Pons (tissue), 1 donor: Measurements from ENCODE around the gene TMEM132C.
A peak's percentile ranks its signal among the peaks of the same experiment; 100 is the strongest.
"Not testable (repeated sequence)": the region's sequence is repeated elsewhere in the genome, so short reads cannot be mapped to it uniquely, and the experiment has no call there.

Experiments used
- DNase-seq: peaks from one replicate; pipeline ENCODE4 v3.0.0-alpha.2; 2016; ENCODE audit warnings: low spot score

The TMEM132C gene

GRCh38 chr12:128267131-128267622 is at the start of gene TMEM132C:
Gene TMEM132C, plus strand, starts transcription at chr12:128267170. Its CDS starts 233 bp downstream, at chr12:128267403.
- no peak for DNase-seq

GRCh38 chr12:128224226-128224625 is 42.7 kb upstream of the TMEM132C start:
- DNase-seq, result no peak

DNA sequence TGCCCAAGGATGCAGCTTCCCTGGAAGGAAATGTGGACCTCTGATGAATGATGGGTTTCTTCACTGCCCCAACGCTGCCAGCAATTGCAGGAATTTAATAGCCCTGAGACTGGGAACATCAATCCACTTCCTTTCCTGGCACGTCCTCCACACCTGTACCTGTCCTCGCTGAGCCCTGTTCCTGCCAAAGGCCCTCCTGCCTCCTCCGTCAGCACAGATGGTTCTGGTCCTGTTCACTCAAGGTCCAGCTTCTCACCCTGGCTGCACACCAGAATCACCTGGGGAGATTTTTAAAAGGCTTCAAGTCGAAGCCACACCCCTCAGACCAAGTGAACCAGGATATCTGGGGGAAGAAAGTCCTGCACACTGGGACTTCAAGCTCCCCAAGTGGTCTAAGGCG is 38.4 kb upstream of the TMEM132C start:
- no peak for DNase-seq

DNA sequence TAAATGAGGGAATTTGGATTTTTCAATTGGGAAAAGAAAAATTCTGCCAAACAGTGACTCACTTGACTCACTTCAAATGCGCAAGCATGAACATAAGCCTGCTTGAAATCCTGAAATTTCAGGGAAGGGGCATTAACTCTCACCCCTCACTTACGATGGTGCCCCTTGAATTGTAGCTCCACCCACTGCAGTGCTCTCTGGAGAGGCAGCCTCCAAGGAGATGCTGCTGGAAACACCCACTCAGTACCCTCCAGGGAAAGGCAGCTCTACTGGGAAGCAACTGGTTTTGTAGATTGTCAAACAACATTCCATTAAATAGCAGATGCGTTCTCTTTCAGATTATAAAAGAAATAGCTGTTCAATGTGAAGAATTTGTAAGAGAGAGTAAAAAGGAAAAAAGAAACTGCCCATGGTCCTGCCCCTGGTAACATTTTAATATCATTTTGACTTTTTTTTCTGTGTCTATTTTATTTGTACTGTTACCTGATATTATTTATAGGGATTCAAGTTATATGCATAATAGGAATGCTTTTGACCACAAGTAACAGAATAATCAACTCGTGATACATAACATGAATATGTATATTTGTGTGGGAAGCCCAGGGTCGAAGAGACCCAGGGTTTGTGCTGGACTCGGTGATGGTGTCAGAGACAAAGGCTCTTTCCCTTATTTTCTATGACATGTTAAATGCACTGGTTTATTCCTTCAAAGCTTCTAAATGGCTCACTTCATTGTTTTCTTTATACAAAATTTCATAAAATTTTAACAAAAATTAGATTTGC is 31.1 kb upstream of the TMEM132C start:
- DNase-seq, result no peak

- no peak for DNase-seq
Observed at GRCh38 chr12:128236525-128236924, 30.4 kb upstream of the TMEM132C start.

DNA sequence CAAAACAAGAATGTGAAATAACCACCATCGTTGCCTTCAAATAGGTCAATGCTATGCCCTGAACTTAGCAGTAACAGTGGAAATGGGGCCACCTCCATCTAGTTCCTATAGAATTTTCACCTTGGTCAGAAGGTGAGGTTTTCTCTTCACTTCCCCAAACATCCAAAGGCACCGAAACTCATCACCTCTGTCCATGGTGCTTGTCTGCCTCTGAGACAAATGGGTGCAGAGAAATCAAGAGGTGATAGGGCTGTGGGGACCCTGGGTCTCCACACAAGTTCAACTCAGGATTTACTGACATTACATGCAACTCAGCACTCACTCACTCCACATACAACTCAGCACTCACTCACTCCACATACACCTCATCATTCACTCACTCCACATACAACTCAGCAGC is 26.2 kb upstream of the TMEM132C start:
- DNase-seq, result no peak

DNA sequence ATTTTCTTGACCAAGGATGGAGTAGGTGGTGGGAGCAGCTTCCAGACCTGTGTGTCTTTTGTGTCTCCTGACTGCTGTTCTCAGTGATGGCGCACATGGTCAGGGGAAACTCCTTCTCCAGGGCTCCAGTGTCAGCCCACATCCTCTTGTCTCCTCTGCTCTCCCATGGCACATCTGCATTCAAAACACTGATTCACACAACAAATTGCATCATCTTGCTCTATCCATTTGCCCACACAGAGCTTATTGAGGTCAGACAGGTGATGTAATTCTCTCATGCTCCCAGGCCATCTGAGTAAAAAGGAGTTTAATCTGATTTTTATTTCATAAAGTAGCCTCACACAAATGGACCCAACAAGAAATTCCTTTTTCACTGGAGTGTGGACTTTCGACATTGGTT is 21.8 kb upstream of the TMEM132C start:
- DNase-seq, result no peak

GRCh38 chr12:128245905-128246304 is 21.1 kb upstream of the TMEM132C start:
- DNase-seq, result no peak

DNA sequence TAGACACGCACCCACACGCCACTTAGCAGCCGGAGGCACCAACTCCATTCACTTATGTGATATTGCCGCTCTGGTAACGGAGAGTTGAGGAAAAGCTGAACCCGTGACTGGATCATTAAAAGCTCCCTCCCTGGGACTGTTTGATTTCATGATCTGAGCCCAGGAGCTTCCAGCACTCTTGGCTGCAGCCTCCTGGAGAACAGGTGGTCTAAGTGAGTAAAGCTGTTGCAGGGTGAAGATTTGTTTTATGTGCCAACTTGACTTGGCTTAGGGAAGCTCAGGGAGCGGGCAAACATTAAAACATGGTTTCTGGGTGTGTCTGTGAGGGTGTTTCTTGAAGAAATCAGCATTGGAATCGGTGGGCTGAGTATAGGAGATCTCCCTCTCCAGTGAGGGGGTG is 16.9 kb upstream of the TMEM132C start:
- DNase-seq, result no peak

GRCh38 chr12:128253829-128254228 is 13.1 kb upstream of the TMEM132C start:
- DNase-seq, result not testable (repeated sequence)

- peak; percentile 71 for DNase-seq
Observed at GRCh38 chr12:128258866-128259555, 8.0 kb upstream of the TMEM132C start.

GRCh38 chr12:128259556-128260070 is 7.4 kb upstream of the TMEM132C start:
- peak; percentile 74 for DNase-seq

DNA sequence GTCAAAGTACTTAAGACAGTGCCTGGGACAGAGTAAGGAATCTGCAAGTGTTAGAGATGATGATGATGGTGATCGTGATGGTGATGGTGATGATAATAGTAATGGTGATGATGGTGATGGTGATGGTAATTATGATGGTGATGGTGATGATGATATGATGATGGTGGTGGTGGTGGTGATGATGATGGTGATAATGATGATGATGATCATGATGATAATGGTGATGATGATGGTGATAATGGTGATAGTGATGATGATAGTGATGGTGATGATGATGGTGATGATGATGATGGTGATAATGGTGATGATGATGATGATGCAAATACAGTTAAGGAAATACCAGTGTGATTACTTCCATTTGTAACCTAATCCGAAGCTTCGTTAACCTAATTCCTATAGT is 5.2 kb upstream of the TMEM132C start:
- DNase-seq, result no peak

DNA sequence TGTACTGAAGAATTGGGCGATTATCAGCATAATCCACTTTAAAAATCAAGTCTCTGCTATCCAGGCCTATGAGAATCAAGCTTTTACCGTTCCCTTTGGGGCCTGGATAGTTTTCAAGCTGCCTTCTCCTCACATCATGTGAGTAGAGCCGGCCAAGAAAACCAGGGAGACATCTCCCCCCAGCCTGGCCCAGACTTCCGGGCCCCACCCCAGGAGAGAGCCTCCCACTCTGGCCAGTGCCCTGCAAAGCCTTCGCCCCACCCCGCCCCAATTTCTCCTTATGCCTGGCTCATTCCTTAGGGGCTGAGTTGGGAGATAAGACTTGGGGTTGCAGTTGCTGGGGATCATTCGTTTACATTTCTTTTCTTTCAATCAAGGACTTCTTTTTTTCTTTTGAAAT is 1.4 kb upstream of the TMEM132C start:
- DNase-seq, result no peak

GRCh38 chr12:128266086-128266485 is 884 bp upstream of the TMEM132C start:
- no peak for DNase-seq

- no peak for DNase-seq
Observed at GRCh38 chr12:128266541-128267130, 334 bp upstream of the TMEM132C start.

DNA sequence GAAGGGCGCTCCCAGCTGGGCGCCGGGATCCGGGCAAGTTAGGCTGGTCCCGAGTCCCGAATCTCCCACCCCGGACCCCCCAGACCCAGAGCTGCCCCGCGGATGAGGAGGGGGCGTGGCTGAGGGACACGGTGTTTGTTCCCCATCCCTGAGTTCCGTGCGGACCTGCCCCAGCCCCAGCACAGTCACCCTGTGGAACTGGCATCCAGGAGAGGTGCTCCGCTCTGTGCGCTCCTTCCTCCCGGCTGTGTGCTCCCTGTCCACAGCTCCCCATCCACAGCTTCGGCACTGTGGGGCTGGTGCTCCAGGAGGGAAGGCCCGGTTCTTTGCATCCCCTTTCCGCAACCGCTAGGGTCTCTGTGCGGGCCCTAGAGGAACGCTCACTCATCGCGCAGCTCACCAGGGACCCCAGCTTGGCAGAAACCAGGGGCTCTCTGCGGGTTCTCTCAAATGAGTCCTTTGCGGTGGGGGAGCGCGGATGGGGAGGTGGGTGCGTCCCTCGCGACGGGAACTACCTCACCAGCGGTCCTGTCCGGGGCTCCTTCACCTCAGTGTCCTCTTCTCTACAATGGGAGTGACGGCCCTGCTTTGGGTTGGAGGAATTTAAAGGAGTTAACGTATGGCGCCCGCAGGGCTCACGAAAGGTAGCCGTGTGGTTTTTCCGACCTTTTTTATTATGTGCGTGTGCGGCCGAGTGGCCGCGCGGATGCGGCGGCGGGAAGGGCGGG is 845 bp downstream of the TMEM132C start:
- DNase-seq, result no peak

- DNase-seq, result no peak
Observed at GRCh38 chr12:128268379-128268995, 1.5 kb downstream of the TMEM132C start.

- no peak for DNase-seq
Observed at GRCh38 chr12:128269181-128269591, 2.2 kb downstream of the TMEM132C start.

DNA sequence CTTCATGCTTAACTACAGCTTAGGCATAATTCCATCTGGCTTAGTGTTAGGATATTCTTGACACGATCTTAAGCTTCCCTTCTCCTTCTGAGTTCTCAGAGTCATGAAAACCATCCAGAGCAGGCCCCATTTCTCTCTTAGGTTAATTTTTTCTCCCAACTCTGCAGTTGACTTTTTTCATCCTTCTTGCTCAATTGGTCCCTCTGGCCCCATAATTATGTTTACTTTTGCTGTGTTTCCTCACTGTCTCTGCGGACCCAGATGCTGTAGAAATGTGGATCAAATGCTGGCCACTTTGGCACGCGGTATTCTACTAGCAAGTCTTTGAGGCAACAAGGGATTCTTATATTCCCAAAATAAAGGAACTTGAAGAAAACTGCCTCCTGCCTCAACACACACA is 9.5 kb downstream of the TMEM132C start:
- no peak for DNase-seq

- no peak for DNase-seq
Observed at GRCh38 chr12:128286970-128287369, 20.0 kb downstream of the TMEM132C start.

DNA sequence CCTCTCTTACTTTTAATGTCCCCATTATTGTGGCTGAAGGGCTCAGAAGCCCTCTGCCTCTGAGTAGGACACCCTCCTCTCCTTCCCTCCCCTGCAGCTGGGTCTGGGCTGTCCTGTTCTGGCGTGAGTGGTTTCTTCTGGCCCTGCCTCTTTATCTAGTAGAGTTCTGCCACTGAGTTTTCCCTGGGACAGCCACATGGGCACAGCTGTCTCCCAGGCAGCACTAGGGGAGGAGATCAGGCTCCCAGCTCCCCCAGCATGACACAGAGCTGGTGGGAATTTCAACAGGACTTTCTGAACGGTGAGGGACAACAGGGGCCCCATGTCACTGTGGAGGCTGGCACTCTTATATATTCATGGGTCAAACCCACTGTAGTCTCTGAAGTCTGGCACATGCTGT is 21.4 kb downstream of the TMEM132C start:
- DNase-seq, result no peak
